ENCODE data around the gene LSP1. TPM values are rescaled to one million over a fixed set of nuclear protein-coding genes. Genes with fewer than 3 reads are reported as not detected.
"Not testable (repeated sequence)": the region's sequence is repeated elsewhere in the genome, so short reads cannot be mapped to it uniquely, and the experiment has no call there.

LSP1 gene
- 600 and 607 TPM in 2 replicates for total RNA-seq

GRCh38 chr11:1852877-1853276 lies at the start of gene LSP1:
LSP1 (plus strand) TSS chr11:1853084; CDS start chr11:1853145, 61 bp downstream.
- intact Hi-C loops (cut with micrococcal nuclease): loop anchor here (2.0 to 10.0 kb wide), 3 partner anchors 30 to 552 kb away; partner anchors contain the start of gene TSSC4

- intact Hi-C loops (cut with micrococcal nuclease): no loop called here
These were observed 49.6 kb upstream of the LSP1 start for GRCh38 chr11:1803246-1803645.

- intact Hi-C loops (cut with micrococcal nuclease): not testable (repeated sequence)
These were observed 48.9 kb upstream of the LSP1 start for GRCh38 chr11:1803835-1804519.

- intact Hi-C loops (cut with micrococcal nuclease): no loop called here
These were observed 47.4 kb upstream of the LSP1 start for GRCh38 chr11:1805525-1805924.

GRCh38 chr11:1807264-1807995 lies 45.5 kb upstream of the LSP1 start:
- intact Hi-C loops (cut with micrococcal nuclease): no loop called here

- intact Hi-C loops (cut with micrococcal nuclease): no loop called here
These were observed 42.1 kb upstream of the LSP1 start for GRCh38 chr11:1810761-1811160.

- intact Hi-C loops (cut with micrococcal nuclease): no loop called here
These were observed 40.6 kb upstream of the LSP1 start for GRCh38 chr11:1812274-1812673.

- intact Hi-C loops (cut with micrococcal nuclease): no loop called here
These were observed 40.1 kb upstream of the LSP1 start for GRCh38 chr11:1812801-1813200.

GRCh38 chr11:1813356-1813755 lies 39.5 kb upstream of the LSP1 start:
- intact Hi-C loops (cut with micrococcal nuclease): not testable (repeated sequence)

- intact Hi-C loops (cut with micrococcal nuclease): no loop called here
These were observed 38.2 kb upstream of the LSP1 start for GRCh38 chr11:1814691-1815090.

- intact Hi-C loops (cut with micrococcal nuclease): no loop called here
These were observed 37.6 kb upstream of the LSP1 start for GRCh38 chr11:1815311-1815710.

- intact Hi-C loops (cut with micrococcal nuclease): no loop called here
These were observed 37.1 kb upstream of the LSP1 start for GRCh38 chr11:1815751-1816150.

GRCh38 chr11:1817000-1817399 lies 35.9 kb upstream of the LSP1 start:
- intact Hi-C loops (cut with micrococcal nuclease): no loop called here

GRCh38 chr11:1817511-1817910 lies 35.4 kb upstream of the LSP1 start:
- intact Hi-C loops (cut with micrococcal nuclease): no loop called here

- intact Hi-C loops (cut with micrococcal nuclease): no loop called here
These were observed 33.8 kb upstream of the LSP1 start for GRCh38 chr11:1819074-1819473.

- intact Hi-C loops (cut with micrococcal nuclease): no loop called here
These were observed 32.2 kb upstream of the LSP1 start for GRCh38 chr11:1820463-1821325.

- intact Hi-C loops (cut with micrococcal nuclease): no loop called here
These were observed 31.3 kb upstream of the LSP1 start for GRCh38 chr11:1821562-1821961.

- intact Hi-C loops (cut with micrococcal nuclease): no loop called here
These were observed 30.1 kb upstream of the LSP1 start for GRCh38 chr11:1822648-1823375.

- intact Hi-C loops (cut with micrococcal nuclease): no loop called here
These were observed 29.3 kb upstream of the LSP1 start for GRCh38 chr11:1823376-1824220.
